DMS53 treated with DMSO at 0.1 percent for 48 hours (cell line): Measurements from ENCODE around the gene TRMT2A.
A peak's percentile ranks its signal among the peaks of the same experiment; 100 is the strongest.
"Not testable (repeated sequence)": the region's sequence is repeated elsewhere in the genome, so short reads cannot be mapped to it uniquely, and the experiment has no call there.

Experiments used
- DNase-seq: peaks from one replicate; lab custom pipeline; 2025; ENCODE audit not compliant: unreplicated experiment; lab: John Stamatoyannopoulos, UW

The TRMT2A gene

GRCh38 chr22:20116951-20117632 lies at the start of gene TRMT2A:
Gene TRMT2A (minus strand): TSS chr22:20117226. CDS start chr22:20116906, 320 bp downstream.
- peak; percentile 63 for DNase-seq

- DNase-seq, result no peak
These were observed 49.7 kb upstream of the TRMT2A start for GRCh38 chr22:20166703-20167102.

GRCh38 chr22:20165913-20166312 lies 48.9 kb upstream of the TRMT2A start:
- DNase-seq, result no peak

- no peak for DNase-seq
These were observed 48.4 kb upstream of the TRMT2A start for GRCh38 chr22:20165421-20165820.

- DNase-seq, result no peak
These were observed 47.8 kb upstream of the TRMT2A start for GRCh38 chr22:20164863-20165262.

- DNase-seq, result no peak
These were observed 43.0 kb upstream of the TRMT2A start for GRCh38 chr22:20160041-20160440.

- not testable (repeated sequence) for DNase-seq
These were observed 42.5 kb upstream of the TRMT2A start for GRCh38 chr22:20159531-20159930.

- no peak for DNase-seq
These were observed 42.0 kb upstream of the TRMT2A start for GRCh38 chr22:20159076-20159475.

GRCh38 chr22:20158391-20159036 lies 41.5 kb upstream of the TRMT2A start:
- no peak for DNase-seq

- no peak for DNase-seq
These were observed 40.6 kb upstream of the TRMT2A start for GRCh38 chr22:20157430-20158183.

- DNase-seq, result no peak
These were observed 39.8 kb upstream of the TRMT2A start for GRCh38 chr22:20156611-20157429.

GRCh38 chr22:20156042-20156389 lies 39.0 kb upstream of the TRMT2A start:
- no peak for DNase-seq

GRCh38 chr22:20155330-20156041 lies 38.5 kb upstream of the TRMT2A start:
- DNase-seq, result peak; percentile 45

GRCh38 chr22:20154602-20155187 lies 37.7 kb upstream of the TRMT2A start:
- DNase-seq, result no peak

GRCh38 chr22:20153945-20154344 lies 36.9 kb upstream of the TRMT2A start:
- DNase-seq, result no peak

GRCh38 chr22:20152464-20152890 lies 35.5 kb upstream of the TRMT2A start:
- no peak for DNase-seq

- DNase-seq, result no peak
These were observed 34.2 kb upstream of the TRMT2A start for GRCh38 chr22:20151276-20151588.

- no peak for DNase-seq
These were observed 33.6 kb upstream of the TRMT2A start, which contains the start of gene CCDC188 for GRCh38 chr22:20150381-20151275. Gene CCDC188 (minus strand): TSS chr22:20151055. CDS start chr22:20150986, 69 bp downstream.
